Left lobe of liver (tissue), 2 donors: ENCODE results near the gene KDM4C. TPM values are rescaled to one million over a fixed set of nuclear protein-coding genes. Genes with fewer than 3 reads are reported as not detected.
"Not testable (repeated sequence)": the region's sequence is repeated elsewhere in the genome, so short reads cannot be mapped to it uniquely, and the experiment has no call there.

ENCODE experiments used
- ATAC-seq: fragments of 200-7000 bp; cut with Tn5 transposase; one replicate; pipeline ENCODE4 v1.9.1; 2020; ENCODE audit warnings: mild to moderate bottlenecking, moderate library complexity
- DNase-seq: peaks from one replicate; pipeline ENCODE4 v3.0.0-alpha.2; 2020; ENCODE audit warnings: low spot score
- total RNA-seq: library from RNA; stranded (reverse); gene quantifications from one replicate; pipeline ENCODE4 v1.2.1, GENCODE V29; 2021
- donor health status: DM: no; HTN: no; CAD: no; lungs with moderate emphysema.
- donor health status: DM: no; HTN: yes; CAD: no.

Gene KDM4C
- total RNA-seq, 1 donor from 2014 or later = 15.8 TPM

DNA sequence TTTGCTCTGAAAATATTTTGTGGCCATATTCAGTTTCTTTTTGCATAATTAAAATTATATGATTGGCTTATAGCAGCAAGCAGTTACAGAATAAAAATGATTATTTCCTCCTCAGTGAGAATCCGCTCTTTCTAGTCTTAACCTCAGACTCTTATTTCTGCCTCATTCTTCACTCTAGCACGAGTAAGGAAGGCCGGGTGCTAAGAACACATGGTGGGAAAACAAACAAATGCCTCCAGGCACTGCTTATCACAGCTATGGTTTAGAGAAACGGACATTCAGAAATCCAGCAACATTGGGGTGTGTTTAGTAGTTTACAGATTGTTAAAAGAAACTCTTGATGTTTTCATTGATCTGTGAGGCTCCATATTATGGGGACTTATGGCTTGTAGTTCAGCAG is 168.7 kb downstream of the KDM4C start:
- DNase-seq (no peak), ATAC-seq (no peak)

DNA sequence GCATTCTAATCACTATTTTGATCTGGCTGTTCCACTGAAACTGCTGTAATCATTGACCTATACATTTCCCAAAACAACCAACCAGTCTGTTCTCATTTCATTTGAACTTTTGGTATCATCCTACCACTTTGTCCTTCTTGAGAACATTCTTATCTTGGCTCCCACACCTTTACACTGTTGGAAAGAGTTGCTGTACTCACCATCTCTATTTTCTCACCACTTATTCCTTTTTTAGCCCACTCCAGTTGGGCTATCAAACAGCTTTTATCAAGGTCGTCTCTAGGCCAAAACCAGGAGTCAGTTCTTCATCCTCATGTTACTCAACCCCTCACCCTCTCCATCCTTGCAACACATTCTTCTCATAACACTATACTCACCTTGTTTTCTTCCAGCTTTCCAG is 170.1 kb downstream of the KDM4C start:
- ATAC-seq (no peak), DNase-seq (no peak)

DNA sequence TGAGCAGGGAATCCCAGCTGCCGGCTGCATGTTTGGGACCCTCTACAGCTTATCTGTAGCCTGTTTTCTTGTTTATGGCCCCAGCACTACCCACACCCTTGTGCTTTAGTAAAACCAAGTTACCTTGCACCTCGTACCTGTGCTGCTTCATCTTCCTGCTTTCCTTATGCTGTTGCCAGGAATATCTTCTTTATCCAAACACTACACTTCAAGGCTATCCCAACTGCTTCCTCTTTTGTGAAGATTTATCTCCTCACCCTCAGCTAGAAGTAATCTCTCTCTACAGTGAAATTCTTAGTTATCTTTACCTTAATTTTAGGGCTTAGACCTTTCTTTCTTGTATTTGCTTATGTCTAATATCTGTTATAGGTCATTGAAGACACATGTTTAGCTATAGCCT is 171.1 kb downstream of the KDM4C start:
- no peak for ATAC-seq
- no peak for DNase-seq

DNA sequence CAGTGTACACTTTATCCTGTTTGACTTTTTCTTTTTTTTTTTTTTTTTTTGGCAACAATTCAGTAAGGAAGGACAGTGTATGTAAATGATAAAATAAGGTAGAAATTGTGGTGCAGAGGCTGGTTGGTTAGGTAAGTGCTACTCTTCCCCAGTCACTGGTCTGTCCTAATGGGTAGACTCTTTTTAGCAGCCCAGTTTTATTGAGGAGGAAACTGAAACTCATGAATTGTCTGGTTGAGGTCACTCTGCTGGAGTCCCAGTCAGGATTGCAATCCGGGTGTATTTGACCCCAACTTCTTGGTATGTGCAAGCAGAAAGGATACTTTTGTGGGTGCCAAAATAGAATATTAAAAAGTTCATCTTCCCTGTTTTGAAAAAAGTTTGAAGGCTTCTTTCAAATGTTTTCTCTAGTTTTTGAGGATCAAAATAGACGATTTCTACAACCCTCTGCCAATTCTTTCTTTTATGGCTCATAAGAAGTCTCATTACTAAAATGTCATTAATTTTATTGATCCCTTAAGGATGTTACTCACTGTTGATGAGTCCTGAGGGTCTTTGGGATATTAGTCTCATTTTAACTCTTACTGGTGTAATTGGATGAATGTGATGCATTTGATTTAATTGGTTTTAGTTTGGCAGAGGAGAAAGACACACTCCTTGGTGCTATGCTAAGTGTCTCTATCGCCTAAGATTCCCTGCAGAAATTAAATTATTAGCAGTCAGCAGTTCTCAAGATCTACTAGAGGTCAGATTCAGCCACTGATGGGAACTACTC is 171.9 kb downstream of the KDM4C start:
- no peak for DNase-seq
- peak; percentile 24 for ATAC-seq

DNA sequence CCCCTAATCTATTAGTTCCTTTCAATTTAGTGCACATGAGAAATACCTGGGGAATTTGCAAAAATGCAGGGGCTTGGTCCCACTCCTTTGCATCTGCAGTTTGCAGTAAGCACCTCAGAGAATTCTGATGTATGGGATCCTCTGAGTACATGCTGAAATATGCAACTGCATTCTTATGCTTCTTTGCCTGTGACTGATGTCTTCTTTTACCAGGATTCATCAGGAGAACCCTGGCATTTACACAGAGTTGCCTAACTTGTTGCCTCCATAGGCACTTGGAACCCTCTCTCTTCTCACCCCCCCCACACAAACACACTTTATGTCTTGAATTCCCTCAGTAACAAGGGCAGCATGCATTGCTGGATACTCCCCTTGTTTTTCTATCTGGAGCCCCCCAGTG is 173.1 kb downstream of the KDM4C start:
- ATAC-seq = no peak
- no peak for DNase-seq

DNA sequence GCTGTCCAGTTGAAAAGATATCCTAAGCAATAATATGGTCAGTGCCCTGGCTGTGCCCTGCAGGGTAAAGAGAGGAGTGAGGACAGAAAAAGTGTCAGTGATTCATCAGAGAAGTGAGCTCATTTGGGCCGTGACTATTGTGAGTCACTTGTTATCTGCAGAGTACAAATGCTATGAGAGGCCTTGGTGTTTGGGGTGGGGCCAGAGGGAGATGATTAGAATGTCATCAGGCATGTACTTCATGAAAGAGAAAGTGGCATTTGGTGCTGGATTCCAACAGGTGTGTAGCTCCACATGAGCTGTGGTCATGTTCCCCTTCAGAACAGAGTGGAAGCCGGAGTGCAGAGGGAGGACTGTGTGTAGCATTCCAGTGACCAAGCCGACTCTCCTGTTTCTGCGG is 174.1 kb downstream of the KDM4C start:
- DNase-seq (no peak), ATAC-seq (peak; percentile 18)

DNA sequence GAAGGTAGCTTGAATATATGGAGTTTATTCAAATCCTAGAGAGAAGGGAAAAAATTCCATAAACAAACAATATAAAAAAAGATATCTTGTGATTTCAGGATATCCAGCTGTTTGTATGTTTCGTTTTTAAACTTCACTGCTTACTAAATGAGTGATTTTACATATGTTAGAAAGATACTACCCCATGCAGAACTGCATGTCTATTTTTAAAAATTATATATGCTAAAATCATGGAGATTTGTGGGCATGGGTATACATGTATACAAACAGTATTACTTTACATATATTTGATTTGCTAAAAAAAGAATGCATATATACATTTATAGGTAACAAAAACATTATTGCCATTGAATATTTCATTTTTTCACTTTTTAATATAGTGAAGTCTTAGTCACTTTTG is 178.3 kb downstream of the KDM4C start:
- ATAC-seq (no peak), DNase-seq (no peak)

DNA sequence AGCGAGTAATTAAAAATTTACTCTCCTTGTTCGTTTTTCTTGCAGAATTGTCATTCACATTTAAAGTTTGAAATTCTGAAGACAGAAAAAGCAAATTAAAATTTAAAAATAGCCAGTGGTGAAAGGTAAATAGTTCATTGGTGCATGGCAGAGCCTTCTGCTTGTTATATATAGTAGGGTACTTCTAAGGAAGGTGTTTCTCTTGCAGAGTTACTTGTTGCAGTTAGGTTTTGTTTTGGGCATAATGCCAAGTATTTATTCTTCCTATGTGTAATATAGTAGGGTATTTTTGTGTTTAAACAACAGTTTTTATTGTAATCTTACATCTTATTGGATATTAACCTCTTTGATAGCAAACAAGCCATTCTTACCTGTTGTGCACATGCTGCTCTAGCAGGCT is 179.4 kb downstream of the KDM4C start:
- DNase-seq (no peak), ATAC-seq (no peak)

DNA sequence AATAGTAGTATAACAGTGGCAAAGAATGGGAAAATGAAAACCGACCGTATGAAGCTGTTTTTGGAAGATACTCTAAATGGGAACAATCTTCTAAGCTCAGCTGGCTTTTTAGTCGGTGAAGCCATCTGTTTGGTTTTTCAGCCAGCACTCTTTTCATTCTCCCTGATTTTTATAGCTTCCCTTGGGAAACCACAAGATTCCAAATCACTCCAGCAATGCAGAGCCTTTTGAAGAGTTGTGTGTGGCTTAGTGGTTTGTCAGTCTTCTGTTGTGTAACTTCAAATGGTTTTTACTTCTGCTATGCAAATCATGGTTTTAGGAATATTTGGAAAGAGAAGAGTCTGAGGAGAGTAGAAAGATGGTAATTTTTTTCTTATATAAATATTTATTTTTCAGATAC is 180.7 kb downstream of the KDM4C start:
- no peak for ATAC-seq
- DNase-seq = no peak

DNA sequence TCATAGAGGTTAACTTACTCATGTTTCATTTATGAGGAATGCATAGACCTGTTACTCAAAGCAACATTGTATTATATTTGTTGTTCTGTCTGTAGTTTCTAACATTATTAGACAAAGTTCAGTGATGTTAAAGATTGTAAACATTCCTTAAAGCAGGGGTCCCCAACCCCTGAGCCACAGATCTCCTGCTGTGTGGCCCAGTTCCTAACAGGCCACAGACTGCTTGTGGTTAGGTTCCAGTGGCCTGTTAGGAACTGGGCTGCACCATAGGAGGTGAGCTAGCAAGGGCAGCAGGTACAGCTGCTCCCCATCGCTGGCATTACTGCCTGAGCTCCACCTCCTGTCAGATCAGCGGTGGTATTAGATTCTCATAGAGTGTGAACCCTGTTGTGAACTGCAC is 181.1 kb downstream of the KDM4C start:
- DNase-seq (no peak), ATAC-seq (no peak)

DNA sequence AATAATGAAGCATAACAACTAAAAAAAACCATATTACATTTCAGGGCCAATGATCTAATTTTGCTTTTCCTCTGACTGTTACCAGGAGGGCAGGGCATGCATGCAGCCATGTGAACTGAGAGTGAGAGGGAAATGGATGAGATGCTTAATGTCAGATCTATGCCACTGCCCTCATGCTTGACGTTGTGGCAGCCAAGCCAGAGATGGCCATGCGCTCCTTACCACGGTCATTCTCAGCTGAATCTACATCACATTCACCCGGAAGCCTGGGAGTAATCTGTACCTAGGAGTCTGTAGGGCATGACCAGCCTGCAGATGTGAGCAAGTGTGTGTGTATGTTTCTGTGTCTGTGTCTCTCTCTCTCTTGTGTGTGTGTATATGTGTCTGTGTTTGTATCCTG is 183.7 kb downstream of the KDM4C start:
- ATAC-seq (no peak), DNase-seq (no peak)

DNA sequence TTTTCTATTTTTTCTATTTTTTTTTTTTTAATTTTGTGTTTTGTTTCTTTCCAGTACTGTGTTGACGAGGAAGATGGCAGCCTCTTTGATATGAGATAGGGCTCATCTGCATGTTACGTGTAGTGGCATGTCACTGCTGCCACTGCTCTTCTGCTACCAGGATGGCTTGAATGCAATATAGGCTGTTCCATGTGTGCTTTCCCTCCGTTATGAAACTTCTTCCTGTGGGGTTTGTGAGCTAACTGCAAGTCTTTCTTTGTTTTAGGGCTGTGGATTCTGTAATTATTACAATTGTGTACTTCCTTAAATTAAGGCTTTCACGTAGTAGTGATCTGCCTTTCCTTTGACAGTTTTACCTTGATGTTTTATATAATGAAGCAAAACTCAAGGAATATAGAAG is 184.6 kb downstream of the KDM4C start:
- DNase-seq (no peak), ATAC-seq (no peak)

DNA sequence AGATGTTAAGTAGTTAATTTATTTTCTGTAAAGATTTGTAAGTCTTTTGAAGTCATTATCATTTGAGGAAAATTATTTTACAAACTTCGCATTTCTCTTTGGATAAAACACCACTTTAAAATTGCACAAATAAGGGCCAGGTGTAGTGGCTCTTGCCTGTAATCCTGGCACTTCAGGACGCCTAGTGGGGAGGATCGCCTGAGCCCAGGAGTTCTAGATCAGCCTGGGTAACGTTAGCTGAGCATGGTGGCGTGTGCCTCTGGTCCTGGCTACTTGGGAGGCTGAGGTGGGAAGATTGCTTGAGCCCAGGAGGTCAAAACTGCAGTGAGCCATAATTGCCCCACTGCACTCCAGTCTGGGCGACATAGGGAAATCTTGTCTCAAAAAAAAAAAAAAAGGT is 185.5 kb downstream of the KDM4C start:
- DNase-seq = no peak
- no peak for ATAC-seq

DNA sequence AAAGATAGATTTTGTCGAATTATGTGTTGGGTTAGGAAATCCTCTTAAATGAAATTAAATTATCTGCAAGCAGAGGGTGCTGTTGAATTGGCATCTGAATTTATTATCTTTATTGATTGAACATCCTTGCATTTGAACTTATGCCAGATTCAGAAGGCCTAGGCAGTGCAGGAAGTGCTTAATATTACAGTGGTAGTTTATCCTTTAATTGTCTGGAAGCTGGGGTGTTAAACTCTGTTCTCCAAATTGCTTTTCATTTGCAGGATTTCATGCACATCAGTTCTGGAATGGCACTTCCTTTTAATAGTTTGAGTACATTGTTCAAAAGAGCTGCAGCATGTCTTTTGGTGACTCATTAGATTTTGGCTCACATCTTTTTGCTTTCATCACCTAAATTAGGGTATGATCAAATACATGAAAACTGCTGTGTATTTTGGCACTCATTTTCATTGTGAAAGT is 186.3 kb downstream of the KDM4C start:
- DNase-seq (no peak), ATAC-seq (peak; percentile 79)

DNA sequence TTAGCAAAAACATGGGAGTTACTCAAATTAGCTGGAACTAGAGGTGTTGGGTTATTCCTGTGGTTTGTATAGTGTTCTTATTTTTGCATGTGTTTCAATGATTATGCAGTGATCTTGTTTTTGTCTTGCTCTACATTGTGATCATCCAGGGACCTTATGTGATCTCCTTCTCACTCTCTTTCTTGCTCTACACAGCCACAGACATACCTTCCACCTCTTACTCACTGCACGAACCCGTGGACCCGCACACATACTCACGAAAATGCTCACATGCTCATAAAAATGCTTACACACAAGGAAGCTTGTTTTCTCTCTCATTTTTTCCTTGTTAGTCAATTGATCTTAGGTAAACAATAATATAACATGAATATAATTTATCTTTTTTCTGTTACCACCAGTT is 187.1 kb downstream of the KDM4C start:
- ATAC-seq (no peak), DNase-seq (no peak)

DNA sequence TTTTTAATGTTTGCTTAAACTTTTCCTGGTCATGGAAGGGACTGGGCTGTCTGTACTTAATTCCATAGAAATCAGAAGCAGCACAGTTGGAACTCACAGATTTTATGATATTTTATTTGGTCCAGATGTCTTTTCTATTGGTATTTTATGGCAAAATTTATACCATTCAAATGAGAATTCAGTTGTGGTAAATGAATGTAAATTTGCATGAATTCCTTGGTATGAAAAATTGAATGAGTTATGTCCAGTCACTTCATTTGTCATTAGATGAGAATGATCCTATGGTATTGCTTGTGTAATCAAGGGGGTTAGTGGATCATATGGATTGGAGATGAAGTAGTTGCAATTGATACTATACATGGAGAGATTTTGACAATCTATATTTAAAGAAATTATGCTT is 188.0 kb downstream of the KDM4C start:
- ATAC-seq (no peak), DNase-seq (no peak)

DNA sequence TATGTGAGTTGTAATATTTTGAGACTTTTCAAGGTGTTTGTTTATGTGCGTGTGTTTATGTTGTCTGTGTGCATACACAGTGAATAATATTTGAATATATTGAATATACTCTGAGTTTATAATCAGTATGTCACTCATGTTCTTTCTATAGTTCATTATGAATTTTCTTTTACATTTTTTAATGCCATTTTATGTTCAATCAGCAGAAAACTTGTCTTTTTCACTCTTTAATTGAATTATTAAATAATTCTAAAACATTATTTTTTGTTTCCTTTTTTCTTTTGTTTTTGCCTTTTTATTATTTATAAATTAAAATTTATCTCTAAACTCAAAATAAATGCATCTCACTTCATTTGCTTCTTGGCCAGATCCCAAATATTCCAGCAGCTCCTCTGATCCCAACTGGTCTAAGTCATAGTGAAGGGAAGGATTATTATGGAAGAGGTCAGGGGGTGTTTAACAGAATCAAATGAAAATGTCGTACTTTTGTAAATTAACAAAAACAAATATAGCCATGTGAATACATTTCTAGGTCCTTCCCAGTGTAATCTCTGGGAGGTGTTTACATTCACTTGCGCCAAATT is 188.9 kb downstream of the KDM4C start:
- ATAC-seq (no peak), DNase-seq (no peak)

DNA sequence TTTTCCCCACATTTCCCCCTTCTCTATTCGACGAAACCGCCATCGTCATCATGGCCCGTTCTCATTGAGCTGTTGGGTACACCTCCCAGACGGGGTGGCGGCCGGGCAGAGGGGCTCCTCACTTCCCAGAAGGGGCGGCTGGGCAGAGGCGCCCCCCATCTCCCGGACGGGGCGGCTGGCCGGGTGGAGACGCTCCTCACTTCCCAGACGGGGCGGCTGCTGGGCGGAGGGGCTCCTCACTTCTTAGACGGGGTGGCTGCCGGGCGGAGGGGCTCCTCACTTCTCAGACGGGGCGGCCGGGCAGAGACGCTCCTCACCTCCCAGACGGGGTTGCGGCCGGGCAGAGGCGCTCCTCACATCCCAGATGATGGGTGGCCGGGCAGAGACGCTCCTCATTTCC is 191.1 kb downstream of the KDM4C start:
- not testable (repeated sequence) for DNase-seq, ATAC-seq

DNA sequence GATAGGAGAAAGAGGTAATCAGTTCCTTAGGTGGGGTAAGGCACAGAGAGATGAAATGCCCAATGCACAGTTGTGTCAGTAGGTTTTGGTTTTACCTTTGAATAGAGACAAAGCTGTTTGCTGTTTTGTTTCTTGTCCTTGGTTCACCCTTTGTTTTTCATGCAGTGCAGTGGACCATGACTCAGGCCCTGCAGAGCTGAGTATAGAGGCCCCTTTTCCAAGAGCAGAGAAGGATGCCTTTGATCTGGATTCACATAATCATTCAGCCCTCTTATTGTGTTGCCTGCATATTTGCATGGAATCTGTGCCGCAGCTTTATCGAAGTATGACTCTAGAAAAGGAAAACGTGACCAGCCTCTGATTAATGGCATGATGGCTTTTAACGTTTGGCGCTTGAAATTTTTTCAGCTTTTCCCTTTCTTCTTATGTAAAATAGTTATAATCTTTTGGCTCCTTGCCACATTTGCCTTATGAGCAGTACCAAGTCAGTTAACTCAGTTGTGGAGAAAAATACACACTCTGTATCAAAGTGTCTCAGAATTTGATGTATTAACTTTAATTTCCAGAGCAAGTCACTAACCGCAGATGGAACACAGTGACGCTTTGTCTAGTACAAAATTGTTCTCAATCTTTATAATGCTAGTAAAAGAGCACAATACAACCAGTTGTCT is 197.6 kb downstream of the KDM4C start:
- DNase-seq (no peak), ATAC-seq (no peak)

DNA sequence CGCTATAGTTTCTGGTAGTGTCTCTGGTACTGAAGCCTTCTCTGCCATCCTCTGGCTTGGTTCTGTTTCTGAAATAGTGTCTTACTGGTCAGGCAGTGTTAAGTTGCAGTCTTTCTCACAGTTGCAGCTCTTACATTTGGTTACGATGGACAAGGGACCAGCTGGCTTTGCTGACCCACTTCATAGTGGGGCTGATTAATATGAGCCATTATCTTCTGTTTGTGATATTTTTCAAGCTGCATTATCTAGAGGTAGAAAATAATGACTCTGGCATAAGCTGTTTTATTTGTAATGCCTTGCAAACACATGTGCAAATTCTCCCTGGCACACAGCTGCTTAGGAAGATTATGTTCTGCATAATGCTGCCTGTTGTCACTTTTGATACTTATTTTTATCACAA is 199.1 kb downstream of the KDM4C start:
- no peak for ATAC-seq
- DNase-seq = no peak

DNA sequence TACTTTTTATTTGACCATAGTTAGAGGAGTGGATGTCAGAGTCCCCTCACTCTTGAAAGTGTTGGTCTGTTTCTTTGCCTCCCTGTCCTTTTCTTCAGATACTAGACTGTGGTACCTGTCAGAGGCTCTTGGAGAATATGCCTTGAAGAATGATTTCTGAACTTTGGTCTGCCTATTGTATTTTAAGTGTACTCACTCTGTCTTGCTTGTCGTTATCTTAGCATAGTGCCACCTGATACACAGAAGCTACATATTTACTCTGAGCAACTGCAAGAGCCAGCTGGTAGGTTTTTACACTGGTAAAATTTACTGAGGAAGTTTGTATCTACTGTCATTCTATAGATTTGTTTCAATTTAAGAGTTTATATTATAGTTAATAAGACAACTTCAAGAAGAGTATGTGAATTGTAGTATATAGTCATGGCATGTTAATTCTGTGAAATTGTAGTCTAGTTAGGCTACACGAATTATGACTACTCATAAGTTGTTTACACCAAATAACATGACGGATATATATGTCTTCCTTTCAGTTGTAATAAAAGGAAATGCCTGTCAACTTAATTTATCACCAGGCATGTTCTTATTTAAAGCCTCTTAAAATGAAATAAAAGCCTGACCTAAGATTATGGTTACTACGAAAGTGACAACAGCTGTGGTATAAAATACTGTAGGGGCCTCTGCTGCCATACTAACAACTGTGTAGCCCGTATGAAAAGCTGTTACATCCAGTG is 201.7 kb downstream of the KDM4C start:
- ATAC-seq = no peak

DNA sequence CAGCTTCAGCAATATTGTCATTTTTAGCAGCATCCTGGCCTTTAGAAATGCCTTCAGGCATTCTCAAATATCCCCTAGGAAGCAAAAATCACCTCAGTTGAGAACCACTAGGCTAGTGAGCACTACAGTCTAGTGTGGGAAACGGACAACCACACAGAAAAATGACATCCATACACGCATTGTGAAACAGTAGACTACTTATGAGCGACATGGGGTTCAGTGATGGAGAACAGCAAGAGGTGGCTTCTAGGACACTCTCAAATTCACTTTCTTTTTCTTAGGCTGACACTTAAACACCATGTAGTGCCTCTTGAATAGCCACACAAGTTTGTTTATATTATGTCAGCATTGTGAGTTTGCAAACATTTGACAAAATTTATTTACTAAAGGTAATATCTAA is 203.0 kb downstream of the KDM4C start:
- ATAC-seq (no peak), DNase-seq (no peak)

More for the DNA sequence above, 201.7 kb downstream of the KDM4C start:
- DNase-seq = no peak
